Upper lobe of right lung (tissue), 1 donor: ENCODE data around the gene CPAMD8. TPM values are rescaled to one million over a fixed set of nuclear protein-coding genes. Genes with fewer than 3 reads are reported as not detected.

Experiments used
- ATAC-seq: fragments of 200-7000 bp; cut with Tn5 transposase; one replicate; pipeline ENCODE4 v1.9.1; 2020; ENCODE audit warnings: mild to moderate bottlenecking, moderate library complexity
- DNase-seq: peaks from one replicate; pipeline ENCODE4 v3.0.0-alpha.2; 2020
- H3K27ac ChIP-seq: fragments of 200-600 bp; one replicate; pipeline ENCODE4 v1.8.0; 2022
- H3K27me3 ChIP-seq: fragments of 200-600 bp; one replicate; pipeline ENCODE4 v1.8.0; 2022; ENCODE audit warnings: mild to moderate bottlenecking
- H3K36me3 ChIP-seq: fragments of 200-600 bp; one replicate; pipeline ENCODE4 v1.8.0; 2022
- H3K4me1 ChIP-seq: fragments of 200-600 bp; one replicate; pipeline ENCODE4 v1.8.0; 2022
- H3K4me3 ChIP-seq: fragments of 200-600 bp; one replicate; pipeline ENCODE4 v1.8.0; 2022; ENCODE audit warnings: mild to moderate bottlenecking
- H3K9me3 ChIP-seq: fragments of 200-600 bp; one replicate; pipeline ENCODE4 v1.8.0; 2022
- CTCF ChIP-seq: fragments of 200-600 bp; IDR thresholded peaks from one replicate; pipeline ENCODE4 v1.8.0; 2022; ENCODE audit warnings: antibody characterized with exemption
- intact Hi-C: fragments of 100-400 bp; cut with DNase I; formaldehyde crosslinking; loops from one replicate; pipeline ENCODE4 v1.11.0; 2022
- long read RNA-seq: library from polyadenylated mRNA; unstranded; transcript quantifications from one replicate; pipeline ENCODE4 v2.0.0, GENCODE V29; 2021
- total RNA-seq: library from RNA; stranded (reverse); fragmentation: NEBNext Ultra II Directional; extraction: Animal tissue kit (Norgen Biotek cat#: 25700); gene quantifications from one replicate; pipeline ENCODE4 v1.2.1, GENCODE V29; 2021
- donor health status: DM: no; HTN: yes; CAD: no; lungs with severe emphysema.

CPAMD8 gene
- 50.9 TPM for total RNA-seq
- long read RNA-seq, partial matches to known transcripts = 24 of 62 reads
- long read RNA-seq, other reads (novel, unspliced or antisense) = 35 of 62 reads

GRCh38 chr19:17026706-17027534 lies at the start of gene CPAMD8:
TSS of gene CPAMD8 (minus strand) at chr19:17026810. CDS start at chr19:17026642, 168 bp downstream.
- ATAC-seq (peak; percentile 23), DNase-seq (no peak)
- intact Hi-C loops = no loop called here
- H3K27ac ChIP-seq = peak within 1 kb of the TSS; percentile 42
- H3K4me1 ChIP-seq = peaks cover 16% of the 10 kb centered on the region
- H3K36me3 ChIP-seq = no peaks in the 10 kb centered on the region
- no peaks in the 10 kb centered on the region for H3K9me3 ChIP-seq
- peak within 1 kb of the TSS; percentile 51 for H3K4me3 ChIP-seq
- peaks cover 13% of the 10 kb centered on the region for H3K27me3 ChIP-seq
- no peak for TF ChIP-seq CTCF

GRCh38 chr19:17075864-17076542 lies 49.4 kb upstream of the CPAMD8 start:
- Histone ChIP-seq H3K4me3 (peak overlapping the region; percentile 66), H3K36me3 (peaks cover 6% of the 10 kb centered on the region), H3K9me3 (no peaks in the 10 kb centered on the region), H3K27ac (peak overlapping the region; percentile 55), H3K27me3 (no peaks in the 10 kb centered on the region), H3K4me1 (peaks cover 52% of the 10 kb centered on the region)
- DNase-seq = peak; percentile 78
- intact Hi-C loops = no loop called here
- no peak for ATAC-seq
- TF ChIP-seq CTCF = no peak

GRCh38 chr19:17075035-17075863 lies 48.6 kb upstream of the CPAMD8 start, which contains the start of the genes HAUS8 and MYO9B:
TSS of gene HAUS8 (minus strand) at chr19:17075452. CDS start at chr19:17075422, 30 bp downstream.
TSS of gene MYO9B (plus strand) at chr19:17075777. CDS start at chr19:17101718, 25,941 bp downstream.
- Histone ChIP-seq H3K4me1 (peaks cover 45% of the 10 kb centered on the region), H3K27ac (peak within 1 kb of the TSS; percentile 75), H3K4me3 (peak within 1 kb of the TSS; percentile 72), H3K36me3 (peaks cover 9% of the 10 kb centered on the region), H3K27me3 (no peaks in the 10 kb centered on the region), H3K9me3 (no peaks in the 10 kb centered on the region)
- intact Hi-C loops = no loop called here
- peak; percentile 97 for ATAC-seq
- TF ChIP-seq CTCF = no peak
- DNase-seq = peak; percentile 100

- Histone ChIP-seq H3K4me3 (peak overlapping the region; percentile 72), H3K27ac (peak overlapping the region; percentile 75), H3K27me3 (no peaks in the 10 kb centered on the region), H3K36me3 (peaks cover 9% of the 10 kb centered on the region), H3K9me3 (no peaks in the 10 kb centered on the region), H3K4me1 (peaks cover 41% of the 10 kb centered on the region)
- ATAC-seq = no peak
- intact Hi-C loops = no loop called here
- no peak for DNase-seq
- TF ChIP-seq CTCF = no peak
These were observed 48.0 kb upstream of the CPAMD8 start for GRCh38 chr19:17074634-17075034.
